GM18505 (cell line): ENCODE results near the gene MAEA.

Experiments
- ATAC-seq: cut with Tn5 transposase; IDR thresholded peaks from one replicate; pipeline ENCODE4 v1.9.1; 2021; ENCODE audit not compliant: unreplicated experiment
- POLR2A ChIP-seq: IDR thresholded peaks from 4 replicates; pipeline ENCODE4 v1.6.1; 2011; ENCODE audit warnings: borderline replicate concordance; ENCODE audit not compliant: insufficient read depth, insufficient read length; ENCODE audit errors: extremely low read depth

The MAEA gene

DNA sequence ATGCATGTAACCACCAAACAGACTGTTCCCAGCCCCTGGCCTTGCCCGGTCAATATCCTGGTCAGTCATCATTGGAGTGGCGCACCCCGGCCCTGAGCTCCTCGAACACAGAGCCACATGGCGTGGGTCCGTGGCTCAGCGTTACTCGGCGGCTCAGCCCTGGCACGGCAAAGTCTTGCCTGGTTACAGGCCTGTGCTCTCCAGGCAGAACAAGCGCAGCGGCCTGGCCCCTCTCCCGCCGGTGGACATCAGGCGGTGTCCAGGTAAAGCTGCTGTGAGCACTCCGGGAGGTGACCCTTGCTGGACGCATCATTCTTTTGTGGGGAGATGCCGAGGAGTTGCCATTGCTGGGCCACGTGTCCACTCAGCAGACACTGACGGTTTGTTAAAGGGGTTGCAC lies 51.2 kb downstream of the MAEA start:
- no peak for TF ChIP-seq POLR2A
- no peak for ATAC-seq

DNA sequence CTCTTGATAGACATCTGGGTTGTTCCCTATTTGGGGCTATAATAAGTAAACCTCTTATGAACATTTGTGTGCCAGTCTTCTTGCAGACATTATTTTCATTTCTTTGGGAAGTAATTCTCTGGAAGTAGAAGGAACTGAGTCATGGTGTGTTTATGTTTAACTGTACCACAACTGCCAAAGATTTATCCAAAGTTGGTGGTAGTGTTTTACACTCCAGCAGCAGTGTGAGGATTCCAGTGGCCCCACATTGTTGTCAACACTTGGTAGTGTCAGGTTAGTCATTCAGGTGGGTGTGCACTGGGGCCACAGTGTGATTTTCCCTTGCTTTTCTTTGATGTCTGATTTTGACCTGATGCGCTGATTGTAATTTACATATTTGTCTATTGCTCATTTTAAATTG lies 52.3 kb downstream of the MAEA start:
- no peak for TF ChIP-seq POLR2A
- no peak for ATAC-seq

GRCh38 chr4:1344696-1345095 lies 55.0 kb downstream of the MAEA start:
- no peak for ATAC-seq
- TF ChIP-seq POLR2A = no peak

- peak; percentile 29 for ATAC-seq
- no peak for TF ChIP-seq POLR2A
Observed at GRCh38 chr4:1345903-1346780, 56.5 kb downstream of the MAEA start.

DNA sequence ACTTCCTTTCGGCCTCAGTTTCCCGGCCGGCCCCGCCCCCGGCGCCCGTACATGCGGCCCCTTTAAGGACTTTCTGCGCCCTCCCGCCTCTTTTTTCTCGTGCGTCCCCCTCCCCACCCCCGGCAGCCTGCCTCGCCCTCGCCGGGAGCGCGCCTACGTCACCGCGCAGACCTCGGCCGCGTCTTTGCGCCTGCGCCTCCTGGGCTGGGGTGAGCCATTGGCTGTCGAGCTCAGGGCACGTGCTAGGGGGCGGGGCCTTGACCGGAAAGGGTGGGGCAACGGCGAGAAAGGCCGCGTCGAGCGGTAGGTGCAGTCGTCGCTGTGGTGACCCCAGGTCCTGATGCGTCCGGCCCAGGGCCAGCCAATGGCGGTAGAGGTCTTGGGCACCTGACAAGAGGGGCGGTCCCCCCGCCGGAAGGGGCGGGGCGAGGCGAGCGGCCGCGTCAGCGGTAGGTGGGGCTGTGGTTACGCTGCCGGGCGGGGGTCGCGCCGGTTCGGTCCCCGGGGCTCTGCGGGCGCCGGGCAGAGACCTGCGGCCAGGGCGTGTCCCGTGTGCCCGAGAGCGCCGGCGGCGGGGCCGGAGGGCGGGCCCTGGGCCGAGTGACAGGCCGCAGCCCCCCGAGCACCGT lies 57.2 kb downstream of the MAEA start, which contains the start of gene UVSSA:
Gene UVSSA (plus strand): TSS at position 428 of the 629 bp plus-strand sequence. CDS start 884 bp downstream, outside the sequence.
- ATAC-seq = peak; percentile 89
- peak; percentile 75 for TF ChIP-seq POLR2A

- TF ChIP-seq POLR2A = peak; percentile 58
- peak; percentile 25 for ATAC-seq
Observed at GRCh38 chr4:1347410-1347864, 57.7 kb downstream of the MAEA start.

DNA sequence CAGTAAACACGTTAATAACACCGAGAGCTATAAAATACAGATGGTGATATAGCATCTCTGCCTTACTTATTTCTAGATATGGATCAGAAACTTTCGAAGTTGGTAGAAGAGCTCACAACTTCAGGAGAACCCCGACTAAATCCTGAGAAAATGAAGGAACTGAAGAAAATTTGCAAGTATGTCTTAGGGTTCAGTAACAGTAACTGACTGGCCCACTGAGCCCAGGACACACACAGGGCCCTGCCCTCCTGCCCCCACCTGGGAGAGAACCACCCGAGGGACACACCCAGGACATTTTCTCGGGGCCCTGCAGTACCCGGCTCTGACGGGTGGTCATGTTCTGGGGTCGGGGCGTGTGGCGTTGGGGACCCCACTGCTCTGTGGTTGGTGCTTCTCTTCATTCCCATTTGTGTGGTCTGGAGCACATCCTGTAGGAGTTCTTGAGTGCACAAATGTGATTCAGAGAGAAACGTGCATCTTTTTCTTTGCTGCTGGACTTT lies 58.4 kb downstream of the MAEA start:
- TF ChIP-seq POLR2A = no peak
- no peak for ATAC-seq

GRCh38 chr4:1348746-1349145 lies 59.1 kb downstream of the MAEA start:
- TF ChIP-seq POLR2A = no peak

DNA sequence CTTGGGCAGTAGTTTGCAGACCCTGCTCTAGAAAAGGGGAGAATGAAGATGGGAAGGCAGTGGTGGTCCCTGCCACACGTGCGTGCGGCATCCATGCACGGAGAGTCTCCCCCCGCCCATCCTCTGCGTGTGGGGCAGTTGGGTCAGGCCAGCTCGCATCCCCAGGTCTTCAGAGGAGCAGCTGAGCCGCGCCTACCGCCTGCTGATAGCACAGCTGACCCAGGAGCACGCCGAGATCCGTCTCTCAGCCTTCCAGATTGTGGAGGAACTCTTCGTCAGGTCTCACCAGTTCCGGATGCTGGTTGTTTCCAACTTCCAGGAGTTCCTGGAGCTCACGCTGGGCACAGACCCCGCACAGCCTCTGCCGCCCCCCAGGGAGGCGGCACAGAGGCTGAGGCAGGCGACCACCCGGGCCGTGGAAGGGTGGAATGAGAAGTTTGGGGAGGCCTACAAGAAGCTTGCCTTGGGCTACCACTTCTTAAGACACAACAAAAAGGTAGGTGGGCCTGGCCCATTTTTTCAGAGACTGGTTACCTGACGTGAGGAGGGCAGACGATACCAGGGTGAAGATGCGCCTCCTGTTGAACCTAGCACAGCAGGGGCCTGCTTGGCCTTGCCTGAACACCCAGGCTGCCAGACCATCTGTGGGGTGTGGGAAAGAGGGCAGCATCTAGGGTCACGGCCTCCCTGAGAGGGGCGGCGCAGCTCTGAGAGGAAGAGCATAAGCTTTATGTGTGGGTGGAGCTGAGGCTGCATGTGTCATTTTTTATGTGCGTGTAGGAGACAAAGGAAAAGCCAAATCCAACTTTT lies 59.9 kb downstream of the MAEA start:
- ATAC-seq = no peak

More at GRCh38 chr4:1348746-1349145, 59.1 kb downstream of the MAEA start:
- no peak for ATAC-seq

GRCh38 chr4:1350169-1350520 lies 60.5 kb downstream of the MAEA start:
- TF ChIP-seq POLR2A = no peak
- ATAC-seq = no peak

More for the DNA sequence above, 59.9 kb downstream of the MAEA start:
- no peak for TF ChIP-seq POLR2A

- TF ChIP-seq POLR2A = no peak
- no peak for ATAC-seq
Observed at GRCh38 chr4:1351854-1352566, 62.3 kb downstream of the MAEA start.

GRCh38 chr4:1352567-1352900 lies 62.8 kb downstream of the MAEA start:
- TF ChIP-seq POLR2A = no peak
- ATAC-seq = no peak
